Measurements from ENCODE around the gene SLC35A1.

The SLC35A1 gene

GRCh38 chr6:87553159-87553765 lies 80.5 kb downstream of the SLC35A1 start:
- TF ChIP-seq, protein P1, sequence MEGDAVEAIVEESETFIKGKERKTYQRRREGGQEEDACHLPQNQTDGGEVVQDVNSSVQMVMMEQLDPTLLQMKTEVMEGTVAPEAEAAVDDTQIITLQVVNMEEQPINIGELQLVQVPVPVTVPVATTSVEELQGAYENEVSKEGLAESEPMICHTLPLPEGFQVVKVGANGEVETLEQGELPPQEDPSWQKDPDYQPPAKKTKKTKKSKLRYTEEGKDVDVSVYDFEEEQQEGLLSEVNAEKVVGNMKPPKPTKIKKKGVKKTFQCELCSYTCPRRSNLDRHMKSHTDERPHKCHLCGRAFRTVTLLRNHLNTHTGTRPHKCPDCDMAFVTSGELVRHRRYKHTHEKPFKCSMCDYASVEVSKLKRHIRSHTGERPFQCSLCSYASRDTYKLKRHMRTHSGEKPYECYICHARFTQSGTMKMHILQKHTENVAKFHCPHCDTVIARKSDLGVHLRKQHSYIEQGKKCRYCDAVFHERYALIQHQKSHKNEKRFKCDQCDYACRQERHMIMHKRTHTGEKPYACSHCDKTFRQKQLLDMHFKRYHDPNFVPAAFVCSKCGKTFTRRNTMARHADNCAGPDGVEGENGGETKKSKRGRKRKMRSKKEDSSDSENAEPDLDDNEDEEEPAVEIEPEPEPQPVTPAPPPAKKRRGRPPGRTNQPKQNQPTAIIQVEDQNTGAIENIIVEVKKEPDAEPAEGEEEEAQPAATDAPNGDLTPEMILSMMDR (conservative IDR thresholded peaks at IDR 0.05; ENCODE audit: control insufficient read depth, insufficient read depth, low read depth, low read length): no peak
- no peak for DNase-seq (ENCODE audit: low read depth)
- H3K4me3 ChIP-seq (ENCODE audit: control insufficient read depth, low read depth, low read length): no peak overlapping the region

DNA sequence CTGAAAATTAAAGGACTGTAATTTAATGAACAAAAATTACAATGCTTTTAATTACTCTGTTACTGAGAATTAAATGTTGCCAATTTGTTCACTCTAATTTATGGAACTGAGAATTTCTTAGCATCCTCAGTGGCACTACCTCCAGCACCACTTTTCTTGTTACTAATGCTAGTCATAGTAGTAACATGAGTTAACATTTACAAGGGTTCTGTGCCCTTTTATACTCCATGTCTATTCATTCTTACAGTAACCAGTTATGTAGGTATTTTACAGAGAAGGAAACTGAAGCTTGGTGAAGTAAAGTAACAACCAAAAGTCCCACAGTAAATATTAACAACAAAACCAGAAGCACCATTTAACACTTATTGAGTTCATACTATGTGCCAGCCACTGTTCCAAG lies 82.7 kb downstream of the SLC35A1 start:
- no peak overlapping the region for H3K4me3 ChIP-seq (ENCODE audit: control insufficient read depth, low read depth, low read length)
- no peak for DNase-seq (ENCODE audit: low read depth)
- TF ChIP-seq, protein P1 (conservative IDR thresholded peaks at IDR 0.05; ENCODE audit: control insufficient read depth, insufficient read depth, low read depth, low read length): no peak

DNA sequence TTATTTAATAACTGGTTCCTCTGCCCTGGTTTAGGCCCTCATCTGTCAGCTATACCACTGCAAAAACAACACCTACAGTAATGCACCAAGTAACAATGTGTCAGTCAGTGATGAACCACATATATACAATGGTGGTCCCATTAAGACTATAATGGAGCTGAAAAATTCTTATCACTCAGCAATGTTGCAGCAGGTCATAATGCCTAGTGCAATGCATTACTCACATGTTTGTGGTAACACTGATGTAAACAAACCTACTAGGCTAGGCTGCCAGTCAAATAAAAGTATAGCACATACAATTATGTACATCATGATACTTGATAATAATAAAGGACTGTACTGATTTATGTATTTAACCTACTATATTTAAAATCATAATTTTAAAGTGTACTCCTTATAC lies 85.7 kb downstream of the SLC35A1 start:
- no peak for DNase-seq (ENCODE audit: low read depth)
- H3K4me3 ChIP-seq (ENCODE audit: control insufficient read depth, low read depth, low read length): no peak overlapping the region
- TF ChIP-seq, protein P1 (conservative IDR thresholded peaks at IDR 0.05; ENCODE audit: control insufficient read depth, insufficient read depth, low read depth, low read length): no peak

DNA sequence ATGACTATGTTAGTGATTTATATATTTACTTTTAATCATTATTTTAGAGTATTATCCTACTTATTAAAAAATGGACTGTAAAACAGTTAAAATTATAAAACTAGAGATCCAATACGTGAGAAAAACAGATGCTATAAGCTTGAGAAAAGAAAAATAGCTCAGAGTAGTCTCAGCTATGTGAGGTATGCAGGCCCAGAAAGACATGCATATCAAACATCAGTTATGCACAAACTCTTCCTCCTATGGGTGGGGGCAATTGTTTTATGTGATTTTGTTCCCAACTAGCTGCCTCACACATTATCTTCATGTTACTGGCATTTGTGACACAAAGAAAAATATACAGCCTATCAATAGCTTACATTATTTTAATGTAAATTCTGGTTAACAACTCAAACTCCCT lies 88.2 kb downstream of the SLC35A1 start:
- H3K4me3 ChIP-seq (ENCODE audit: control insufficient read depth, low read depth, low read length): no peak overlapping the region
- DNase-seq (ENCODE audit: low read depth): no peak
- TF ChIP-seq, protein P1 (conservative IDR thresholded peaks at IDR 0.05; ENCODE audit: control insufficient read depth, insufficient read depth, low read depth, low read length): no peak

Data from fibroblast of mammary gland (primary cell).